Testis (tissue), 2 donors: ENCODE results near the gene COL11A1.

Source experiments
- CTCF ChIP-seq, 3 experiments: fragments of 450-650 bp in 2 of 3; fragments of 200-600 bp in 1 of 3; sonication (generic) in 1 of 3; IDR thresholded peaks; one replicate each; pipeline ENCODE4 v1.5.1; 2016 to 2019; ENCODE audit warnings: antibody characterized with exemption in 3 of 3, mild to moderate bottlenecking in 2 of 3, moderate library complexity in 1 of 3
- POLR2A ChIP-seq: fragments of 450-650 bp; IDR thresholded peaks from one replicate; pipeline ENCODE4 v1.6.1; 2017; ENCODE audit warnings: antibody characterized with exemption, mild to moderate bottlenecking, moderate library complexity

- TF ChIP-seq CTCF (IDR thresholded peaks at IDR 0.05) (no peak), POLR2A (no peak)
Measured at GRCh38 chr1:102834688-102835320, 273.5 kb downstream of the COL11A1 start.
